ENCODE results near the gene LGALS16.
"Not testable (repeated sequence)": the region's sequence is repeated elsewhere in the genome, so short reads cannot be mapped to it uniquely, and the experiment has no call there.

The LGALS16 gene

GRCh38 chr19:39655613-39656012 lies at the start of gene LGALS16:
Gene LGALS16, plus strand, starts transcription at chr19:39655913. Its CDS starts 49 bp downstream, at chr19:39655962.
- no peak for DNase-seq (ENCODE audit: low read depth)

GRCh38 chr19:39607021-39607420 lies 48.7 kb upstream of the LGALS16 start:
- DNase-seq (ENCODE audit: low read depth) = no peak

GRCh38 chr19:39607561-39607960 lies 48.2 kb upstream of the LGALS16 start:
- DNase-seq (ENCODE audit: low read depth) = no peak

- DNase-seq (ENCODE audit: low read depth) = no peak
These were observed 42.1 kb upstream of the LGALS16 start for GRCh38 chr19:39613597-39613996.

- DNase-seq (ENCODE audit: low read depth) = no peak
These were observed 38.0 kb upstream of the LGALS16 start for GRCh38 chr19:39617745-39618144.

- no peak for DNase-seq (ENCODE audit: low read depth)
These were observed 31.8 kb upstream of the LGALS16 start for GRCh38 chr19:39623946-39624345.

- DNase-seq (ENCODE audit: low read depth) = not testable (repeated sequence)
These were observed 28.1 kb upstream of the LGALS16 start for GRCh38 chr19:39627631-39628030.

- no peak for DNase-seq (ENCODE audit: low read depth)
These were observed 24.5 kb upstream of the LGALS16 start for GRCh38 chr19:39631178-39631577.

GRCh38 chr19:39631626-39632025 lies 24.1 kb upstream of the LGALS16 start:
- DNase-seq (ENCODE audit: low read depth) = no peak

GRCh38 chr19:39637891-39638290 lies 17.8 kb upstream of the LGALS16 start:
- DNase-seq (ENCODE audit: low read depth) = no peak

- DNase-seq (ENCODE audit: low read depth) = no peak
These were observed 13.9 kb upstream of the LGALS16 start for GRCh38 chr19:39641773-39642172.

GRCh38 chr19:39643591-39643990 lies 12.1 kb upstream of the LGALS16 start:
- no peak for DNase-seq (ENCODE audit: low read depth)

- no peak for DNase-seq (ENCODE audit: low read depth)
These were observed 9.8 kb upstream of the LGALS16 start for GRCh38 chr19:39645800-39646411.

- no peak for DNase-seq (ENCODE audit: low read depth)
These were observed 7.8 kb upstream of the LGALS16 start for GRCh38 chr19:39647918-39648317.

GRCh38 chr19:39659791-39660190 lies 4.1 kb downstream of the LGALS16 start:
- DNase-seq (ENCODE audit: low read depth) = no peak

GRCh38 chr19:39660661-39661060 lies 4.9 kb downstream of the LGALS16 start:
- no peak for DNase-seq (ENCODE audit: low read depth)

- no peak for DNase-seq (ENCODE audit: low read depth)
These were observed 5.9 kb downstream of the LGALS16 start for GRCh38 chr19:39661565-39661964.

GRCh38 chr19:39669860-39670259 lies 14.1 kb downstream of the LGALS16 start:
- DNase-seq (ENCODE audit: low read depth) = not testable (repeated sequence)

GRCh38 chr19:39670998-39671397 lies 15.3 kb downstream of the LGALS16 start:
- DNase-seq (ENCODE audit: low read depth) = no peak

GRCh38 chr19:39671739-39672363 lies 16.1 kb downstream of the LGALS16 start:
- peak; percentile 10 for DNase-seq (ENCODE audit: low read depth)

- DNase-seq (ENCODE audit: low read depth) = no peak
These were observed 16.8 kb downstream of the LGALS16 start for GRCh38 chr19:39672473-39672872.

GRCh38 chr19:39673862-39674261 lies 18.1 kb downstream of the LGALS16 start:
- DNase-seq (ENCODE audit: low read depth) = not testable (repeated sequence)

GRCh38 chr19:39676004-39676403 lies 20.3 kb downstream of the LGALS16 start:
- no peak for DNase-seq (ENCODE audit: low read depth)

All from stimulated activated CD8-positive, alpha-beta memory T cell treated with anti-CD3 and anti-CD28 coated beads, Interleukin-15, amount 100 ng/mL, for 1 hour (primary cell).